Inflammatory macrophage (primary cell): Measurements from ENCODE around the gene INO80E.
A peak's percentile ranks its signal among the peaks of the same experiment; 100 is the strongest.

Source experiments
- DNase-seq, 2 donors: peaks; one replicate each; pipeline ENCODE4 v3.0.0-alpha.2; 2020 to 2022

Gene INO80E

DNA sequence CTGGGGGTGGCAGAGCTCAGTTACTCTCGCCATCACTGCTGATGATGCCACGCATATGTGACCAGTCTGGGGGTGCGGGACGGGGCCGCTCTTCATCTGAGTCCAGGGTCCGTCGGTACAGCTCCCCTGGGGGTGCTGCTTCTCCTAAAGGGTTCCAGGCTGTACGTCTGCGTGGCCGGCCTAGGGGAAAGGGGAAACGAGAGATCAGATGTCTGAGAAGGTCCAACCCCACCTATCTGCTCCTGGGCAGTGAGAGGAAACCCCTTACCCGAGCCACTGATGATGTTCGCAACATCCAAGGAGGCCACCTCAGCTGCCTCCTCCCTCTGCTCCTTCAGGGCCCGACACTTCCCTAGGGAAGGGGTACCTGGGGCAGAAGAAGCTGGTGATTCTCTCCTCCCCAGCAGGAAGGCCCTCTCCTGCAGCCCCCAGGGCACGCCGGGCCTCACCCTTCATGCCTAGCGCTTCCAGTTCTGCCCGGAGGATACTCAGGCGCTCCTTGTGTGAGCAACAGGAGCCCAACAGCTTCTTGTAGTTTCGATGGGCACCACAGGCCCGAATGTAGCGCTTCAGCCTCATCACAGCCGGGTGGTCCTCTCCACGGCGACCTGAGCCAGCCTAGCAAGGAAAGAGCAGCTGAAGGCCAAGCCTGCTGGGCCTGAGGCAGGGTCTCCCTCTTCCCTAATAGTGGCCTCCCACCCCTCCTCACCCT lies 2.7 kb upstream of the INO80E start:
- no peak for DNase-seq

GRCh38 chr16:29993903-29994599 lies 2.0 kb upstream of the INO80E start:
- DNase-seq = no peak

DNA sequence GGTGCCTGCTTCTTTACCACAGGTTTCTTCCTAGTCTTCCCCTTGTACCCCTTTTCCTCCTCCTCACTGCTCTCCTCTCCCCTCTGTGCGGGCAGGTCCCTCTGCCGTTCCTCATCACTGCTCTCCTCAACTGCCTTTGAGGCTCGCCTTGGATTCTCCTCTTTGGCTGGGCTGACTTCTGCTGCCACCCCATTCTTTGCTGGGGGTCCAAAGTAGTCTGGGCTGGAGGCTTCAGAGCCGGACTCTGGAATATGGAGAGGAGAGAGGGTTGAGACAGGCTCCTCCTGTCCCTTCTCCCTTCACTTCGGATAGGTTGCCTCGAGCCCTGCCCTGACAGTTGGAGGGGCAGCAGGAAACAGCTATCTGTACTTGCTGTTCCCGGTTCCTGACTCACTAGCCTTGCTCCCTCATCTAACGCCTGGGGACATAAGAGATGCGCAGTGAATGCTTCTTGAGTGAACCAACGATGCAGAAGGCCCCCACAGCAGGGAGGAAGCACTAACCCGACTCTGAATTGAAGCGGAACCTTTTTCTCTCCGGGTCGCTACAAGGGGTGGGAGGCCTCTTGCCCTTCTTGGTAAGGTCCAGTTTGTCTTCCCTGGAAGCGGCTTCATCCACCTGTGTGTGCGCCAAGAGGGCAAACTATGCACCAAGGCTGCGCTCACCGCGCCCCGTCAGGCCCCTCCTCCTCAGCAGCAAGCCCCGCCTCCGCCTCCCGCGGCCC lies 1.3 kb upstream of the INO80E start:
- DNase-seq = no peak

GRCh38 chr16:29995324-29995910 lies 624 bp upstream of the INO80E start, which contains the start of gene HIRIP3:
TSS of gene HIRIP3 (minus strand) at chr16:29995617. CDS start at chr16:29995605, 12 bp downstream.
- DNase-seq = peak; percentile 89 to 92

- no peak for DNase-seq
These were observed 767 bp downstream of the INO80E start for GRCh38 chr16:29996766-29997250.

GRCh38 chr16:29999605-30000004 lies 3.6 kb downstream of the INO80E start:
- no peak for DNase-seq

- no peak for DNase-seq
These were observed 4.9 kb downstream of the INO80E start for GRCh38 chr16:30000735-30001631.

DNA sequence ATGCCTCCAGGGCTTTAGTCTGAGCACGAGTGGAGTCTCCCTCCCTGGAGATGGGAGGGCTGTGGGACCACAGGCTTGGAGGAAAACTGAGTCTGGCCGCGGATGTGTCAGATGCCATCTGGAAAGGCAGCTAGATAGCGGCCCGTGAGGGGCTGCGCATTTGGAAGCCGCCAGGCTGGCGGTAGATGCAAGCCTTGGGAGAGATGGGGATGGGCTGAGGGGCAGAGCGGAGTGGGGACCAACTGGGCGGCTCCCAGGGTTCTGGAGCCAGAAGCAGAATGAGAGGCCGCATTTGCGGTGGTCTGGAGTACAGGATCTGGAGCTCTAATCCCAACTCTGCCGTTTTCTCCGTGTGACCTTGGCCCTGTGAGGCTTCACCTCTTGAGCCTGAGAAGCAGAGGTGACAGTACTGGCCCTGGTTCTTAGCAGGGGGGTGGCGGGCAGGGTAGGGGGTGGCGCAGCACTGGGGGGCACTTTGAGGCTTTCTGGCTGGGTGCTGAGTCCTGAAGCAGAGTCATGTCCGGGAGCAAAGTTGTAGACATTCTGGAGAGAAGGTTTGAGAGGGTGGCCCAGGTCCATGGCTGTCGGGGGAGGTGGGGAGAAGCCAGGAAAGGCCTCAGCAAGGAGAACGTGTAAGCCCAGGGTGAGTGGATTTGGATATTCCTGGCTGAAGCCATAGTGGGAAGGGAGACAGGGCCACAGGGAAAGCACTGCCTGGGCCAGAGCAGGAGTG lies 6.7 kb downstream of the INO80E start:
- DNase-seq = no peak

GRCh38 chr16:30003670-30004423 lies 7.8 kb downstream of the INO80E start:
- no peak for DNase-seq

DNA sequence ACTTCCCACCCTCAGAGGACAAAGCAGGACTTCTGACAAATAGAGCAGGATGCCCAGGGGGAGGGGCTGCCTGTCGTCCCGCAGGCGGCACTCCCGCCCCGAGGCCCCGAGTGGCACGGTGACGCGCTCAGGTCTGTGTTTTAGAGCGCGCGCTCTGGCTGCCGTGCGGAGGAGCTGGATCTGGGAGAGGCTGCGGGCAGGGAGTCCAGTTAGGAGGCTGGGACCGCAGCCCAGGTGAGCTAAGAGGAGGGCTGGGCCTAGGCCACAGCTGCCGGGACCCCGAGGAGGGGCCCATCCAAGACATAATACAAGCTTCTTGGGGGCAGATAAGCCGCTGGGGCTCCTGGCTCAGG lies 8.4 kb downstream of the INO80E start:
- no peak for DNase-seq

DNA sequence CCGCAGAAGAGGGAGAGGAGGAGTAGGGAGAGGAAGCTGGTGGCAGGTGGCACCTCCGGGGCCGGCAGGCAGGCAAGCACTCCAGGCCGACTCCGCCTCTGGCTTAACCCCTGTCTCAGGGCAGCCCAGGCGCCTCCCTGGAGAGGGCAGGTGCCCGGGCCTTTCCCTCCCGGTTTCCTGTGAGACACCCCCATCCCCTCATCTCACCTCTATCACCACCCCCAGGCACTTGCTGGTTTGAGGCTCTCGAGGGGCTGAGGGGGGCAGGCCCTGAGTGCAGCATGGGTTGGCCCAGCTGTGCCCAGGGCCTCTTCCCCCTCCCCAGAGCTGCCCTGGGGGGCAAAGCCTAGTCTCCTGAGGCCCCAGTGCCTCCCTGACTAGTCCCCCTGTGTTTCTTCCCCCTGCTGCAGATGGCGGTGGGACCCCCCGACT lies 8.8 kb downstream of the INO80E start:
- no peak for DNase-seq

DNA sequence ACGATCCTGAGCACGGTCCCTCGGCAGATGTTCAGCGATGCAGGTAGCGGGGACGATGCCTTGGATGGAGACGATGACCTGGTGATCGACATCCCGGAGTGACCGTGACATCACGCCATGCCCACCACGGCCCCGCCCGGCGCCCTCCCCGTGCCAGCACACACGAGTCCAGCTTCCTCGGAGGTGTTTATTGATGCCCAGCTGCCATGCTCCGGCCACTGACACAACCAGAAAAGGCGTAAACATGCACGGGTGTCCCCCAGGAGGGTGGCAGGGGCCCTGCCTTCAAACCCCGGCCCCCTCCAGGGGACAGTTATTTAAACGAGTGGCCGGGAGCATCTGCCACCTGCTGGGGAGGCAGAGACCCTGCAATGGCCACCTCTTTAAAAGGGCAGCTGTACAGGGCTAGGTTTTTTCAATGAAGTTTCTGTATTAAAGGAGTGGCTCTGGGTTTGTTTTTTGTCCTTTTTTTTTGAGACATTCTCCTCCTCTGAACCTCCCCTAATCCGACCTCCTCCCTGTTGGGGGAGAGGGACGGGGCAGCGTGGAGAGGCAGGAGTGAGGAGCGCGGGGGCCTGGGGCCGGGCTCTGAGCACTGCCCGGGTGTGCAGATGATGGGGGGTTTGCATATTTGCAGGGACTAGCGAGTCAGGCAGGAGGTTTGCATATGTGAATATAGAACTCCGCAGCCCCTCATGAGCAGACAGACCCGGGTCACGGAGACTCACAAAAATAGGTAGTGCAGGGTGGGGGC lies 9.5 kb downstream of the INO80E start:
- DNase-seq = peak; percentile 36 to 49

- DNase-seq = no peak
These were observed 10.0 kb downstream of the INO80E start for GRCh38 chr16:30006095-30006473.

DNA sequence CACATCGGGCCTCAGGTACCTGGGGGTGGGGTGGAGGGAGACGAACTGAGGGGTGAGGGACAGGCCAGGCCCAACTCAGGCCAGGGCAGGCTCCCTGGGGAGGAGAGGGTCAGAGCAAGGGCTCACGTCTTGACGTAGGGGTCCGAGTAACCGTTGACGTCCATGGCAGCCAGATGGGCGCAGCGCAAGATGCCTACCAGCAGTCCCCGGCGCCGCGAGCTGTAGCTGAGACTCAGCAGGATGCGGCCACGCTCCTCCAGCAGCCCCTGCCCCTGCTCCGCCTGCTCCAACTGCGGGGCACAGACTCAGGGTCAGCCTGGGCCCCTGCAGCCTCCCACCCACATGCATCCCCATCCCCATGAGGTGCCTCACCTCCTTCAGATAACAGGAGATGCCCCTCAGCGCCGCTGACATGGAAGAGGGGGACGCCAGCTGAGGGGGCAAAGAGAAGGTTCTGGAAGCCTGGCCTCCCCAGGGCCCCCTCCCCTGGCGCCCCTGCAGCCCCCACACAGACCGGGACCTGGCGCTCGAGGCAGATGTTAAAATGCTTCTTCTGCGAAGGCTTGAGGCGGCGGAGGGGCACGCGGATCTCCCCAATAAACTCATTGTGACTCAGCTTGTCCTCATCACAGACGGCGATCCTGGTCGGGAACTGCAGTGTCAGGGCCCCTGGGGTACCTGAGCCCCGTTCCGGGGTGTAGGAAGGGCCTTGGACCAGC lies 10.8 kb downstream of the INO80E start:
- no peak for DNase-seq

DNA sequence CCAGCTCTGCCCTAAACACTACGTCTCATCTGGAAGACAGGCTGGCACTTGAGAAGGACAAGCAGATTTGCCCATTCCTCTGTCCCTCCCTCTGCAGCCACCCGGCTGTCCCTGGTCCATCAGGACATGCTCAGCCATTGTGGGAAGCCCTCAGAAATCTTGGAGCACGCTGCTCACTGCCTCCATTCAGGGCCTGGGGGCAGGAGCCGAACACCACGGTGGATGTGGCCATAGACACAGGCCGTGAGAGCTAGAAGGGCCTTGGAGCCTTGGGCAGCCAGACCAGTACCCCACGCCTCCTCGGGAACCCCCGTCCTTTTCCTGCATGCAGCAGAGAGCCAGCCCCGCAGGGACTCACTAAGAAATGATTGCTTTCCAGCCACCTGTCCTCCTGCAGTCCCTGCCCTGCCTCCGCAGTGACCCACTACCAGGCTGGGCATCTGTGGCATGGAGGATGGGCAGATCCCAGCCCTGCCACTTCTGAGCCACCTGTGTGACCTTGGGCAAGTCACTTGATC lies 11.4 kb downstream of the INO80E start:
- no peak for DNase-seq

GRCh38 chr16:30009085-30009862 lies 13.2 kb downstream of the INO80E start:
- DNase-seq = no peak

DNA sequence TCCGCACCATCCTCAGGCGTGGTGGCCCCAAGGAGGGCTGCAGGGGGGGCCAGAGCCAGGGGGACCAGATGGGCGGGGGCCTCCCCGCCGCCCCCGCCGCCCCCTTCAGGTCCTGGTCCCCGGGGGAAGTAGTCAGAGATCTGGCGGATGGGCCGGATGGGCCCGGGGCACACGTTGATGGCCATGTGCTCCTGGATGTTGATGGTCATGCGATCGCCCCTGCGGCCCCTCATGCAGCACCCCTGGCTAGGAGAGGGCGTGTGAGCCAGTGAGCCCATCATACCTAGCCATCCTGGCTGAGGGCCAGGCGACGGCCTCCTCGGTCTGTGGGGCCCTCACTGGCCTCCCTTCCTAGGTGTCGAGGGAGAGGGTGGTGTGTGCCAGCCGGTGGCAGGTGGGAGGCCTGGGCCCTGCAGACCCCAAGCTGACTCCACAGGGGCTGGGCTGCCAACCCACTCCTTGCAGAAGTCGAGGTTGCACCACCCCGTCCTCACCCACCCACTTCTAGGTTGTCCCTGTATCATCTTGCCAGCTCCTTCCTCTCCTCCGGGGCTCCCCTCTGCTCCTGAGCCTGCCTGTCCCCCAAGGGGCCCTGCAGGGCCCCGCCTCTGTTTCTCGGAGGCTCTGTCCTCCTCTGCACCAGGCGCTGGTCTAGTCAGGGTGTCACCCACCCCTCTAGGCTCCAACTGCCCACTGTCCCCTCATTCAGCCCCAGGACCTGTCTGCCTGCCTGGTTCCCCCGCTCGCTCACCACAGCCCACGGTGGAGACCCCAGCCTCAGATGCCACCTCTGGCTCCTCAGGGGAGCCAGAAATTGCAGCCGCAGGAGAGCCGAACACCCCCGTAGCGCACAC lies 14.2 kb downstream of the INO80E start:
- no peak for DNase-seq
